DMS153 (cell line): ENCODE results near the gene TRIM34.
"Not testable (repeated sequence)": the region's sequence is repeated elsewhere in the genome, so short reads cannot be mapped to it uniquely, and the experiment has no call there.

ENCODE experiments used
- DNase-seq: peaks from one replicate; lab custom pipeline; 2025; lab: John Stamatoyannopoulos, UW

The TRIM34 gene, protein sequence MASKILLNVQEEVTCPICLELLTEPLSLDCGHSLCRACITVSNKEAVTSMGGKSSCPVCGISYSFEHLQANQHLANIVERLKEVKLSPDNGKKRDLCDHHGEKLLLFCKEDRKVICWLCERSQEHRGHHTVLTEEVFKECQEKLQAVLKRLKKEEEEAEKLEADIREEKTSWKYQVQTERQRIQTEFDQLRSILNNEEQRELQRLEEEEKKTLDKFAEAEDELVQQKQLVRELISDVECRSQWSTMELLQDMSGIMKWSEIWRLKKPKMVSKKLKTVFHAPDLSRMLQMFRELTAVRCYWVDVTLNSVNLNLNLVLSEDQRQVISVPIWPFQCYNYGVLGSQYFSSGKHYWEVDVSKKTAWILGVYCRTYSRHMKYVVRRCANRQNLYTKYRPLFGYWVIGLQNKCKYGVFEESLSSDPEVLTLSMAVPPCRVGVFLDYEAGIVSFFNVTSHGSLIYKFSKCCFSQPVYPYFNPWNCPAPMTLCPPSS

DNA sequence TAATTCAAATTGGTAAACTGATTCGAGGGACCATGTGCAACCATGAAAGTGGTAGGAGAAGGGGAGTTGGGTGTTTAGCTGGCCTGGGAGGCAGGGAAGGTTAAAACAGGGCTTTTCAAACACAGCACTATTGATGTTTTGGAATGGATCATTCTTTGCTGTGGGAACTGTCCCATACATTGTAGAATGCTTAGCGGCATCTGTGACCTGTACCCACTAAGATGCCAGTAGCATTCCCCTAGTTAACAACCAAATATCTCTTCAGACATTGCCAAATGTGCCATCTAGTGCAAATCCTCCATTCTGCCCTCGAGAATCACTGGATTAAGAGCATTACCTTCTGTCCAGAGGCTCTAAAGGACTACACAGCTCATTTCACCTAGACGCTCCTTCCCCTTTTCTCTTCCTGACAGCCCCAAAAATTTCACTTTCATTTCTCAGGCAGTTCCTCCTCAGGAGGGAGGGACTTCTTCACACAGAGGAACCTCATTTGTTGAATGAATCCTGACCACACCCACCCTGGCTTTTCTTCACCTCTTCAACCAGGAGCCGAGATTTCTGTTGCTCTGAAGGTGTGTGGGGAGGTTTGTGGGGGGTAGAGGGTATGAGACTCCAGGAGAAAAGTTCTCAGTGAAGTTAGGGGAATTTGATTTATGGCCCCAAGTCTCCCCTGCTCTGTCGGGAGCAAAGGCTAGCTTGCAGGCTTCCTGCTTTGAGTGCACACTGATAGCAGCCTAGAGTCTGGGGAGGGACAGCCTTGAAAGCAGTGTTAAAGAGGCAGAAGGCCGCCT, at the start of gene TRIM34:
Gene TRIM34, plus strand, starts transcription at position 513 of the 791 bp plus-strand sequence. CDS start 7,331 bp downstream, outside the sequence.
- no peak for DNase-seq

DNA sequence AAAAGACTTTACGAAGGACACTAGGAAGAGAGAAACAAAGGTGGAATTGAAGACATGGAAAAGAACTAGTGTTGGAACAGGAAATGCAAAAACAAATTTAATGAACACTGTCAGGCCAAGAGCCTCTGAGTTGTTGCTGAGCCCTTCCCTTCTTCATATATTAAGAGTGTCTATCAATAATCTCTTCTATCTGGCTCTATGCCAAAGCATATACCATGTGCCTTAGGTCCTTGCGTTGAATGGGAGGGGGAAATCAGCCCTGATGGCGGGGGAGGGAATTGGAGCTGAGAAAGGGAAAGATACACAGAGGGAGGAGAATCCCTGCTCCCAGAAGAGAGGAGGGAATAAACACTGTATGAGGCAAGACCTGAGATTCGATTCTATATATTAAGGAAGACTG, 49.6 kb upstream of the TRIM34 start:
- no peak for DNase-seq

DNA sequence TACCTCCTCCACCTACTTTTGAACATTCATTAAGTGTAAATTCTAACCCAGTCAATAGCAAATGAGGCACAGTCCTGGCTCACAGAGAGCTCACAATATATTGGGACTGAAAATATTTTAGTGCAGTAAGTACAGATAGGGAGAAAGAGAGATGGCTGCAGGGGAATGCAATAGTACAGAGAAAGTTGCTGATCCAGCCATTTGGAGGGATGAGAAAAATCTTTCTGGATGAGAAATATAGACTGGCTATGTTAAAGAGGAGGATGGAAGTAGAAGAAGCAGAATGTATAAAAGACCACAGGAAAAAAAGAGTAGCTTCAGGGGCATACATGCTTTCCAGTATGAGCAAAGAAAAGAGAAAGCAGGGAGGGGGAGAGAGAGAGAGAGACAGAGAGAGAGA, 47.7 kb upstream of the TRIM34 start:
- DNase-seq, result no peak

DNA sequence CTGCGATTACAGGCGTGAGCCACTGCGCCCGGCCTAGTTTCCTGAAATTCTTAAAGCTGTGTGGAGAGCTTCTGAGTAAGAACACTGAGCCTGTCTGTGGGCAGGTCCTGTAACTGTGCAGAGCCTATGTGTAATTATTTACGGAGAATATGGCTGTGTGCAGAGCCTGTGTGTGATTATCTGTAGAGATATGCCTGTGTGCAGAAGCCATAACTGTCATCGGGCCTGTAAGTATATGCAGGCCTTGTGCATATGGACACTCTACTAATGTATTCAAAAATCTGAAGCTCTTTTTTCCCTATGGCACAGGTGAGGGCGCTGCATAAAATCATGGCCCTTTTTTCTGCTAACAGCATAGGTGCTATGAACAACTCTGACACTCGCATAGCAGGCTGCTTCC, 44.2 kb upstream of the TRIM34 start, which contains the start of gene OR52B6:
Gene OR52B6, plus strand, starts transcription at position 301 of the 400 bp plus-strand sequence. Its CDS starts 0 bp downstream, at position 301.
- DNase-seq, result no peak

DNA sequence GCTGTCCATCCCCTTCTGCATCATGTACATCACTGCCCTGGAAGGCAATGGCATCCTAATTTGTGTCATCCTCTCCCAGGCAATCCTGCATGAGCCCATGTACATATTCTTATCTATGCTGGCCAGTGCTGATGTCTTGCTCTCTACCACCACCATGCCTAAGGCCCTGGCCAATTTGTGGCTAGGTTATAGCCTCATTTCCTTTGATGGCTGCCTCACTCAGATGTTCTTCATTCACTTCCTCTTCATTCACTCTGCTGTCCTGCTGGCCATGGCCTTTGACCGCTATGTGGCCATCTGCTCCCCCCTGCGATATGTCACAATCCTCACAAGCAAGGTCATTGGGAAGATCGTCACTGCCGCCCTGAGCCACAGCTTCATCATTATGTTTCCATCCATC, 43.8 kb upstream of the TRIM34 start:
- no peak for DNase-seq

DNA sequence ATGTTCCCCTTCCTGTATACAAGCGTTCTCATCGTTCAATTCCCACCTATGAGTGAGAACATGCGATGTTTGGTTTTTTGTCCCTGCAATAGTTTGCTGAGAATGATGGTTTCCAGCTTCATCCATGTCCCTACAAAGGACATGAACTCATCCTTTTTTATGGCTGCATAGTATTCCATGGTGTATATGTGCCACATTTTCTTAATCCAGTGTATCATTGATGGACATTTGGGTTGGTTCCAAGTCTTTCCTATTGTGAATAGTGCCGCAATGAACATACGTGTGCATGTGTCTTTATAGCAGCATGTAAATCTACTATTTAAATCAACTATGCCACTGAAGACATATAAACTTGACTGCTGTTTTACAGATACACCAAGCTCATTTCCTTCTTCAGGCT, 40.3 kb upstream of the TRIM34 start:
- not testable (repeated sequence) for DNase-seq

DNA sequence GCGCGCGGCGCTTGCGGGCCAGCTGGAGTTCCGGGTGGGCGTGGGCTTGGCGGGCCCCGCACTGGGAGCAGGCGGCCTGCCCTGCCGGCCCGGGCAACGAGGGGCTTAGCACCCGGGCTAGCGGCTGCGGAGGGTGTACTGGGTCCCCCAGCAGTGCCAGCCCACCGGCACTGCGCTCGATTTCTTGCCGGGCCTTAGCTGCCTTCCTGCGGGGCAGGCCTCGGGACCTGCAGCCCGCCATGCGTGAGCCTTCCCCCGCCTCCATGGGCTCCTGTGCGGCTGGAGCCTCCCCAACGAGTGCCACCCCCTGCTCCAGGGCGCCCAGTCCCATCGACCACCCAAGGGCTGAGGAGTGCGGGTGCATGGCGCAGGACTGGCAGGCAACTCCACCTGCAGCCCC, 34.9 kb upstream of the TRIM34 start:
- not testable (repeated sequence) for DNase-seq

DNA sequence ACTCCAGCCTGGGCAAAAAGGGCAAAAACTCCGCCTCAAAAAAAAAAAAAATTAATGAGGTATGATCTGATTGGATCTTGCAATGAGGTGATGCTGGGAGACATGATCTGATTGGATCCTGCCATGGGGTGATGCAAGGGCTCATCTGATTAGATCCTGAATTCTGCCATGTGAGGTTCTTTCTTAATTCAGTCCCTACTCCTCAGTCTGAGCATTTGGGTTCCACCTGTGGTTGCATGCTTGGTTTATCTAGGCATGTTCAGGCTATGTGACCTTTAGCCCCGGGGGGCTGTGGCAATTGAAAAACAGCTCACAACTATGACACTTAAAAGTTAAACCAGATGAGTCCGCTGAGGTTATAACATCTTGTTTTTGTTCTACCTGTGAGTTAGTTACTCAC, 33.2 kb upstream of the TRIM34 start:
- DNase-seq, result no peak

DNA sequence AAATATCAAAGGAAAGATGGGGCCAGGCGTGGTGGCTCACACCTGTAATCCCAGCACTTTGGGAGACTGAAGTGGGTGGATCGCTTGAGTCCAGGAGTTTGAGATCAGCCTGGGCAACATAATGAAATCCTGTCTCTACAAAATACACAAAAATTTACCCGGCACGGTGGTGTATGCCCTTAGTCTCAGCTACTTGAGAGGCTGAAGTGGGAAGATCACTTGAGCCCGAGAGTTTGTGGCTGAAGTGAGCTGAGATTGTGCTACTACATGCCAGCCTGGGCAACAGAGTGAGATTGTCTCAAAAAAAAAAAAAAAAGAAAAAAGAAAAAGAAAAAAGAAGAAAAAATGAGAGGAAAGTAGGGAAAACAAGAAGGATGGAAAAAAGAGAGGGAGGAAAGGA, 32.2 kb upstream of the TRIM34 start:
- DNase-seq, result no peak

DNA sequence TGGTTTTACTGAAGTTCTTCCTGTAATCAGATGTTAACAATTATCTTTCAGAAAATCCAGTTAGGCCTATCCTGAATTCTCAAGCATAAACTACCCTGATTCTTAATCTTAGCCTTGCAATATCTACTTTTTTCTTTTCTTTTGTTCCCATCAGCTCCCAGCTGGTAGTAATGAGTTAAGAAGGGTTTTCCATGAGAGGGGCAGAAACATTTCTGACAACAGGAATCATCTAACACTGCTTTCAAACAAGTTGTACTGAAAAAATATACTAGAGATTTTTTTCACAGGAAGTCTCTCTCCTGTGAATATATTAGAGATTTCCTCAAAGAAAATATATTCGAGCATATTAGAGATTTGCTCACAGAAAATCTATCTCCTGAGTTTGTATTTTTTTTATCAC, 31.7 kb upstream of the TRIM34 start:
- DNase-seq, result no peak

DNA sequence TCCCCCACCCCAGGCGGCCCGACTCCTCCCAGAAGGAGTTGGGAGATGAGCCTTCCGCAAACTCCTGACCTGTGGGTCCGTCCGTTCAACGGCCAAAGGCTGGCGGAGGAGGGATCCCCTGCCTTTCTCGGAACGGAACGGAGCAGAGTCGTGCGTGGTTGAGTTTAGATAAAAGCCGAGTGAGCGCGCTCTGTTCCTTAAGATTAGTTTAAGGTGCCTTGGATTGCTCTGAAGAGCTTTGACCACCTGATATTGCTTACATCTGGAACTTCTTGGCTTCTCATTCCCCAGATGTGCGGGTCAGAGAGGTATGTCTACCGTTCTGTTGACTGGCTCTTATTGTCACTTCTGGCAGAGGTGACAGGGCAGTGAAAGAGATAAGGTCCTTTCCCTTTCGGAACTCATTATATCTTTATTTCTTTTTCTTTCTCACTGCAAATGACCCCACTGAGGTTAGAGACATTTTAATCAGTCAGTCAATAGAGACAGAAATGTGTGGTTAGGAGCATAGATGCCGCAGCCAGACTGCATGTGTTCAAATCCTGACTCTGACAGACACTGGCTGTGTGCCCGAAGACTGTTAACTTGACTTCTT, 28.1 kb upstream of the TRIM34 start, which contains the start of gene TRIM6:
Gene TRIM6, plus strand, starts transcription at position 31 of the 595 bp plus-strand sequence. Its CDS starts 261 bp downstream, at position 292.
- DNase-seq, result no peak

DNA sequence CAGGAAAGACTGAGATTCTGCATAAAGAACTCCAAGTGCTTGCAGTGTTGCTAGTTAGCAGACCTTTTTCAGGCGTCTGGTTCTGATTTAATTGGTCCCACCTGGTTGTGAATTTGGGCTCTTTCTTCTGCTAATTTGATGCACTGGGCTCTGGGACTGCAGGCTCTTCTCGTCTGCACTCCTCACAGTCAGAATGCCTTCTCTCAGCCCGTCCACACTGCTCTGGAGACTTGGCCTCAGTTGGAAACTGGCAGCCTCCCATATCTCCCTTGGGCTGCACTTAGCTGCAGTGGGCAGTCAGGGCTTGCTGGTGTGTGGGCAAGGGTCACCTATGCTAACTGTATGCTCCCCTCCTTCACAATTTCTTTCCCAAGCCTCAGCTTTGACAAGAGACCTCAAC, 26.8 kb upstream of the TRIM34 start:
- no peak for DNase-seq

DNA sequence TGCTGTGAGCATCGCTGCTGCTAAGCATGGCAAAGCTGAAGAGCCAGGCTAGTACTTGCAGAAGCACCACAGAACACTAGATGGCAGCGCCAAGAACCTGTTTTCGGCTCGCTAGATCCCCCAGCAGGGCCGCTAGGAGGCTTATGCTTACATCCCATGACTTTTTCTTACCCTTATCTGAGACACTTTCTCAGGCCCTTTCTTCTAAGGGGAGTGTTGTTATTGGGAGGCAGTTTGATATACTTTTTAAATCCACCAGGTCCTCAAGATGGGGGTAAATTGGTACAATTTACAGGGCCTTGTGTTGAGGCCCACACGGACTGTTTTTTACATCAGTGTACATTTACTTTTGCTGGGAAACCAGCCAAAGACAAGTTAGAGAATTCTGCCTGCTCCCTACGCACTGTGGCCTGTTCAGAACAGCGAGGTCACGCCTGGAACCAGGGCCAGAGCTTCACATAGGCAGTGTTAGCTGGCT, 24.4 kb upstream of the TRIM34 start:
- DNase-seq, result peak; percentile 3

DNA sequence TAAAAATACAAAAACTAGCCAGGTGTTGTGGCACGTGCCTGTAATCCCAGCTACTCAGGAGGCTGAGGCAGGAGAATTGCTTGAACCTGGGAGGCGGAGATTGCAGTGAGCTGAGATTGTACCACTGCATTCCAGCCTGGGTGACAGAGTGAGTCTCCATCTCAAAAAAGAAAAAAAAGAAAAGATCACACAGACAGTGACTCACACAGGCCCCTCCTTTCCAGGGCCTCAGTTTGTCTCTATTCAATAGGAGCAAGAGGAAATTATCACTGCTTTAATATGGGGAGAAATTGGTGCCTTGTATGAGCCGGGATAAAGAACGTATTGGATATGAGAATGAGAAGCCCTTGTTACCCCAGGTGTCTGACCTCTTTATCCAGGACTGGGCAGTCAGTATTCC, 22.0 kb upstream of the TRIM34 start:
- DNase-seq, result not testable (repeated sequence)

DNA sequence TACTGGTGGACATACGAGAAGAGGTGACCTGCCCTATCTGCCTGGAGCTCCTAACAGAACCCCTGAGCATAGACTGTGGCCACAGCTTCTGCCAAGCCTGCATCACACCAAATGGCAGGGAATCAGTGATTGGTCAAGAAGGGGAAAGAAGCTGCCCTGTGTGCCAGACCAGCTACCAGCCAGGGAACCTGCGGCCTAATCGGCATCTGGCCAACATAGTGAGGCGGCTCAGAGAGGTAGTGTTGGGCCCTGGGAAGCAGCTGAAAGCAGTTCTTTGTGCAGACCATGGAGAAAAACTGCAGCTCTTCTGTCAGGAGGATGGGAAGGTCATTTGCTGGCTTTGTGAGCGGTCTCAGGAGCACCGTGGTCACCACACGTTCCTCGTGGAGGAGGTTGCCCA, 21.5 kb upstream of the TRIM34 start:
- no peak for DNase-seq

DNA sequence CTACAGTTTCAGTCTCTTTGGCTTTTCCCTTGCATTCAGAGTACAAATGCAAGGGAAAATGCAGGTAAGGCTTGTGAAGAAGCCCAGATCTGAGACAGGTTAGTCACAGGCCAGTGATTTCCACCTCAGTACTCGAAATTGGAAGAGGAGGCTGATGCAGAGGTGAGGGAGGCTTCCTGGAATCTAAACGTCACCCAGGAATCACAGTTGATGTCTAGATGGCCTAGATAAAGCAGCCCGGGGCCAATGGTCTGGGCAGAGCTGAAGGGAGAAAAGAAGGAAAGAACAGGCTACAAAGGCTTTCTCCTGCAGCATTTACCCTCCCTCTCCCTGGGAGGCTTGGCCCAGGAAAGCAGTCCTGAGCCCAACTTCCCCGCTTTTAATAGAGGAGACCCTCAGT, 19.9 kb upstream of the TRIM34 start:
- no peak for DNase-seq

DNA sequence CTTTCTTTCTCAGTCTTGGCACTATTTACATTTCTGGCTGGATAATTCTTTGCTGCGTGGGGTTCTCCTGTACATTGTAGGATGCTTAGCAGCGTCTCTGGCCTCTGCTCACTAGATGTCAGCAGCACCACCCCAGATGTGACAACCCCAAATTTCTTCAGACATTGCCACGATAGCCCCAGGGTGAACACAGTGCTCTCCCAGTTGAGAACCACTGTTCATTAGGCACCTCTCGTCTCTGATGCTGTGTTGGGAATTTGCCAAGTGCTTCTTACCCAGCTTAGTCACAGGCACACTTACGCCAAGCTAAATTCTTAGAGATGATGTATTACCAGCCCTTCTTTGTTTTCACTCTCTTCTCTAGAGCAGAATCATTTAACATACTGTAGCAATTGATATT, 19.0 kb upstream of the TRIM34 start:
- no peak for DNase-seq

DNA sequence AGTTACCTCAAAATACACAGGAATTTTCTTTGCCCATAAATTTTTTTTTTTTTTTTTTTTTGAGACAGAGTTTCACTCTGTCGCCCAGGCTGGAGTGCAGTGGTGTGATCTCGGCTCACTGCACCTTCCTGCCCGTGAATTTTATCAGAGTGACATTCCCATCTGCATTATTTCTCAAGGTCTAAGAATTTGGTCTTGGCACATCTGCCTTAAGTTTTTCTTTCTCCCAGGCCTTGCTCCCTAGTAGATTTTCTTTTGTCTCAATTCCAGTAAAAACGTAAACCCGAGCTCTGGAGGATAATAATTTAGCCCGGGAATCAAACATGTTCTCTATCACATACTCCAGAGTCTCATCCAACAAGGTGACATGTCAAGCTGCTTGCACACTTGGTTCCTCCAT, 16.0 kb upstream of the TRIM34 start:
- no peak for DNase-seq

DNA sequence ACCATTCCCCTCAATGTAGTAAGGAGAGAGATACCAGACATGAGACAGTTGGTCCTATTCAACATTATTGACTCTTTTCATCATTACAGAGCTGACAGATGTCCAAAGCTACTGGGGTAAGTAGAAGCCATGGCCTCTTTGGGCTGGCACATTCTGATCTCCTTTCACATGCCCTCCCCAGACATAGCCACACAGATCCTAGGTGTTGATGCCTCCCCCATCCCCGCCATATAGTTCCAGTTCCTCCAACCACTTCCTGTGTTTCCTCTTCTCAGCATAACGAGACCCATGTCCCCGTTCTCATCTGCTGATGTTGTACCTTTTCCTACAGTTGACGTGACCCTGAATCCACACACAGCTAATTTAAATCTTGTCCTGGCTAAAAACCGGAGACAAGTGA, 14.4 kb upstream of the TRIM34 start:
- DNase-seq, result no peak

DNA sequence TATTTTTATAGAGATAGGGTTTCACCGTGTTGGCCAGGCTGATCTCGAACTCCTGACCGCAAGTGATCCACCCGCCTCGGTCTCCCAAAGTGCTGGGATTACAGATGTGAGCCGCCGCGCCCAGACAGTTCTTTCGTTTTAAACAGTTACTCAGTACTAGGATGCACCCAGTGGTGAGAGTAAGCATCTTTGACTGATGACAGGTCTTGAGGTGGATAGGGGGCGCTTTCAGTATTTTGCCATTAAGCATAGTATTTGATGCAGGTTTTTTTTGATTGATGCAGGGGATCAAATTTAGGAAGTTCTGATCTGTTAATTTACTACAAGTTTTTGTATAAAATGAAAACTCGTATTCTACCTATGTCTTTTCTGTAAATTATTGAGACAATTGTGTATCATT, 13.2 kb upstream of the TRIM34 start:
- DNase-seq, result no peak

DNA sequence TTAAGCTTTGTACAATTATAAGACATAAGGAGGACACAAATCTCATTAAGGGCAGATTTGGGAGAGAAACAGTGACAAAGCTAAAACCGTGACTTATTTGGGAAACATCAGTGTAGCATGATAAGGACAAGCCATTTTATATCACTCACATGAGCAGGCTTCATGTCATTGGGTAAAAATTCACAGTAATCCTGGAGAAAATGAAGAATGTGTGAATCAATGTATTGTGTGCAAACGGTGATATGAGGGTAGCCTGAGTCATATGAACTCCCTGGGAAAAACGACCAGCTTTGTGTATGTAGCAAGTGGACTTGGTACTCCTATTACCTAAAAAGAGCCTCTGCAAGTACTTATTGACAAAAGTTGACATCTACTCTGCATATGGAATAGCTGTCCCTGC, 6.0 kb upstream of the TRIM34 start:
- DNase-seq, result no peak
